Stromal cell of bone marrow (primary cell): Measurements from ENCODE around the gene INPP4B.
"Not testable (repeated sequence)": the region's sequence is repeated elsewhere in the genome, so short reads cannot be mapped to it uniquely, and the experiment has no call there.

Experiments used
- DNase-seq: peaks from one replicate; pipeline ENCODE4 v3.0.0-alpha.2; 2012; ENCODE audit warnings: low read depth

INPP4B gene

GRCh38 chr4:142824368-142824767, 21.7 kb downstream of the INPP4B start:
- DNase-seq, result peak; percentile 74

GRCh38 chr4:142823796-142824195, 22.3 kb downstream of the INPP4B start:
- DNase-seq, result no peak

GRCh38 chr4:142818476-142818875, 27.6 kb downstream of the INPP4B start:
- DNase-seq, result no peak

- peak; percentile 37 for DNase-seq
These were observed 28.1 kb downstream of the INPP4B start for GRCh38 chr4:142818031-142818430.

- peak; percentile 89 for DNase-seq
These were observed 28.7 kb downstream of the INPP4B start for GRCh38 chr4:142817442-142817841.

GRCh38 chr4:142815834-142816233, 30.3 kb downstream of the INPP4B start:
- DNase-seq, result peak; percentile 70

- DNase-seq, result no peak
These were observed 32.7 kb downstream of the INPP4B start for GRCh38 chr4:142813388-142813787.

GRCh38 chr4:142812091-142812490, 34.0 kb downstream of the INPP4B start:
- DNase-seq, result no peak

GRCh38 chr4:142811034-142811433, 35.1 kb downstream of the INPP4B start:
- DNase-seq, result no peak

GRCh38 chr4:142809559-142809958, 36.5 kb downstream of the INPP4B start:
- peak; percentile 18 for DNase-seq

- DNase-seq, result not testable (repeated sequence)
These were observed 42.2 kb downstream of the INPP4B start for GRCh38 chr4:142803879-142804278.

GRCh38 chr4:142801966-142802365, 44.1 kb downstream of the INPP4B start:
- no peak for DNase-seq

GRCh38 chr4:142781114-142781513, 65.0 kb downstream of the INPP4B start:
- no peak for DNase-seq

GRCh38 chr4:142778900-142779299, 67.2 kb downstream of the INPP4B start:
- DNase-seq, result peak; percentile 1

GRCh38 chr4:142778430-142778829, 67.7 kb downstream of the INPP4B start:
- DNase-seq, result peak; percentile 7

GRCh38 chr4:142777045-142777743, 68.9 kb downstream of the INPP4B start:
- no peak for DNase-seq

GRCh38 chr4:142776026-142776425, 70.1 kb downstream of the INPP4B start:
- no peak for DNase-seq

- no peak for DNase-seq
These were observed 72.6 kb downstream of the INPP4B start for GRCh38 chr4:142773505-142773904.

GRCh38 chr4:142762280-142762679, 83.8 kb downstream of the INPP4B start:
- no peak for DNase-seq

- DNase-seq, result no peak
These were observed 93.8 kb downstream of the INPP4B start for GRCh38 chr4:142752202-142752786.

GRCh38 chr4:142743121-142743825, 102.8 kb downstream of the INPP4B start:
- peak; percentile 48 for DNase-seq

GRCh38 chr4:142741995-142742394, 104.1 kb downstream of the INPP4B start:
- DNase-seq, result no peak

GRCh38 chr4:142728233-142728632, 117.9 kb downstream of the INPP4B start:
- DNase-seq, result no peak
